SU-DHL-6 (cell line): Measurements from ENCODE around the gene RAPGEF5.

ENCODE experiments used
- H2AFZ ChIP-seq: fragments of 200-600 bp; sonication (generic); 2 replicates; pipeline ENCODE4 v1.6.1; 2014; ENCODE audit warnings: low read depth, mild to moderate bottlenecking, moderate library complexity, mixed read lengths, antibody characterized with exemption, low read length; ENCODE audit not compliant: severe bottlenecking
- H3F3A ChIP-seq: fragments of 200-600 bp; shearing (Covaris generic); 2 replicates; pipeline ENCODE4 v1.6.0; 2016; ENCODE audit warnings: antibody characterized with exemption, mild to moderate bottlenecking; ENCODE audit not compliant: insufficient read depth
- H3K27ac ChIP-seq: fragments of 200-600 bp; sonication (generic); 2 replicates; pipeline ENCODE4 v1.5.1; 2016; ENCODE audit warnings: low read depth, mild to moderate bottlenecking, low read length, moderate library complexity, mixed read lengths
- H3K27me3 ChIP-seq: fragments of 200-600 bp; sonication (generic), shearing (Covaris generic); 2 replicates; pipeline ENCODE4 v1.6.0; 2014; ENCODE audit warnings: mild to moderate bottlenecking, low read length
- H3K36me3 ChIP-seq: fragments of 200-600 bp; sonication (generic); 2 replicates; pipeline ENCODE4 v1.6.1; 2014; ENCODE audit warnings: mild to moderate bottlenecking, low read length, mixed read lengths
- H3K4me2 ChIP-seq: fragments of 300-600, 200-600 bp; shearing (Covaris generic), sonication (generic); 2 replicates; pipeline ENCODE4 v1.6.0; 2014; ENCODE audit warnings: low read length, low read depth, mild to moderate bottlenecking; ENCODE audit not compliant: poor library complexity, severe bottlenecking
- H3K4me3 ChIP-seq: fragments of 200-600 bp; sonication (generic); 2 replicates; pipeline ENCODE4 v1.5.1; 2014; ENCODE audit warnings: antibody characterized with exemption, low read length, mild to moderate bottlenecking, mixed read lengths; ENCODE audit not compliant: insufficient read depth, poor library complexity, severe bottlenecking
- H3K79me2 ChIP-seq: fragments of 200-600 bp; sonication (generic); 2 replicates; pipeline ENCODE4 v1.6.1; 2014; ENCODE audit warnings: mild to moderate bottlenecking, low read length, moderate library complexity; ENCODE audit not compliant: insufficient read depth
- H3K9ac ChIP-seq: fragments of 200-600 bp; sonication (generic); 2 replicates; pipeline ENCODE4 v1.7.0; 2014; ENCODE audit warnings: mild to moderate bottlenecking, low read length
- H3K9me2 ChIP-seq: fragments of 200-600 bp; sonication (generic); replicated peaks from 2 replicates; pipeline ENCODE4 v1.6.1; 2014; ENCODE audit warnings: low read length; ENCODE audit not compliant: insufficient read depth
- H3K9me3 ChIP-seq: fragments of 200-600 bp; sonication (generic); 2 replicates; pipeline ENCODE4 v1.6.1; 2014; ENCODE audit warnings: low read length, mixed read lengths; ENCODE audit not compliant: insufficient read depth
- H4K20me1 ChIP-seq: fragments of 200-600 bp; sonication (generic); 2 replicates; pipeline ENCODE4 v1.6.1; 2014; ENCODE audit warnings: low read depth, mild to moderate bottlenecking, antibody characterized with exemption, low read length, moderate library complexity, mixed read lengths
- CTCF ChIP-seq: fragments of 200-600 bp; sonication (generic); IDR thresholded peaks from one replicate; pipeline ENCODE4 v1.5.1; 2017; ENCODE audit warnings: antibody characterized with exemption, mild to moderate bottlenecking, low read length, moderate library complexity; ENCODE audit not compliant: insufficient read depth, poor library complexity, severe bottlenecking
- EZH2phosphoT487 ChIP-seq: fragments of 200-600 bp; sonication (generic), shearing (Covaris generic); conservative IDR thresholded peaks from 2 replicates; pipeline ENCODE4 v1.6.1; 2018; ENCODE audit warnings: mild to moderate bottlenecking, antibody characterized with exemption, low read length, moderate library complexity, mixed read lengths

The RAPGEF5 gene

GRCh38 chr7:22378199-22378980 lies 21.4 kb upstream of the RAPGEF5 start:
- Histone ChIP-seq H3K27ac (no peak overlapping the region), H2AFZ (no peak overlapping the region), H3K27me3 (no peaks in the 10 kb centered on the region), H3K9me2 (no peaks in the 10 kb centered on the region), H4K20me1 (no peaks in the 10 kb centered on the region), H3K79me2 (no peaks in the 10 kb centered on the region), H3K9ac (no peak overlapping the region), H3K4me2 (no peak overlapping the region), H3F3A (no peaks in the 10 kb centered on the region), H3K36me3 (no peaks in the 10 kb centered on the region), H3K9me3 (no peaks in the 10 kb centered on the region), H3K4me3 (no peak overlapping the region)
- no peak for TF ChIP-seq EZH2phosphoT487

GRCh38 chr7:22377703-22378102 lies 20.7 kb upstream of the RAPGEF5 start:
- H3K4me2 ChIP-seq: no peak overlapping the region
- H3K9me2 ChIP-seq: no peaks in the 10 kb centered on the region
- H3K27ac ChIP-seq: no peak overlapping the region
- H3F3A ChIP-seq: no peaks in the 10 kb centered on the region
- no peak overlapping the region for H2AFZ ChIP-seq
- H4K20me1 ChIP-seq: no peaks in the 10 kb centered on the region
- H3K4me3 ChIP-seq: no peak overlapping the region
- no peaks in the 10 kb centered on the region for H3K9me3 ChIP-seq
- H3K36me3 ChIP-seq: no peaks in the 10 kb centered on the region
- no peak overlapping the region for H3K9ac ChIP-seq
- TF ChIP-seq EZH2phosphoT487 (no peak), CTCF (no peak)
- H3K27me3 ChIP-seq: no peaks in the 10 kb centered on the region
- H3K79me2 ChIP-seq: no peaks in the 10 kb centered on the region

GRCh38 chr7:22375359-22376048 lies 18.6 kb upstream of the RAPGEF5 start:
- Histone ChIP-seq H3K9me3 (no peaks in the 10 kb centered on the region), H3K36me3 (no peaks in the 10 kb centered on the region), H3K4me2 (no peak overlapping the region), H2AFZ (no peak overlapping the region), H3K4me3 (no peak overlapping the region), H3K9ac (no peak overlapping the region), H3F3A (no peaks in the 10 kb centered on the region), H3K79me2 (no peaks in the 10 kb centered on the region), H4K20me1 (no peaks in the 10 kb centered on the region), H3K9me2 (no peaks in the 10 kb centered on the region), H3K27me3 (no peaks in the 10 kb centered on the region), H3K27ac (no peak overlapping the region)
- TF ChIP-seq EZH2phosphoT487: no peak
- no peak for TF ChIP-seq CTCF

GRCh38 chr7:22373911-22374310 lies 17.0 kb upstream of the RAPGEF5 start:
- H3K4me3 ChIP-seq: no peak overlapping the region
- H3K9me3 ChIP-seq: no peaks in the 10 kb centered on the region
- no peaks in the 10 kb centered on the region for H3K9me2 ChIP-seq
- no peak overlapping the region for H2AFZ ChIP-seq
- H3K79me2 ChIP-seq: no peaks in the 10 kb centered on the region
- no peak overlapping the region for H3K9ac ChIP-seq
- no peak overlapping the region for H3K27ac ChIP-seq
- no peaks in the 10 kb centered on the region for H3F3A ChIP-seq
- H3K36me3 ChIP-seq: no peaks in the 10 kb centered on the region
- H4K20me1 ChIP-seq: no peaks in the 10 kb centered on the region
- no peaks in the 10 kb centered on the region for H3K27me3 ChIP-seq
- TF ChIP-seq EZH2phosphoT487: no peak
- TF ChIP-seq CTCF: no peak
- H3K4me2 ChIP-seq: no peak overlapping the region
